ENCODE results near the gene LRP11.

- TF ChIP-seq SPI1 (IDR thresholded peaks at IDR 0.05; ENCODE audit: borderline replicate concordance, low read depth) (no peak), GABPA (IDR thresholded peaks at IDR 0.05; ENCODE audit: low read depth) (no peak), POLR2AphosphoS5 (IDR thresholded peaks at IDR 0.05; ENCODE audit: low read depth) (no peak)
- TF ChIP-seq, protein P1, sequence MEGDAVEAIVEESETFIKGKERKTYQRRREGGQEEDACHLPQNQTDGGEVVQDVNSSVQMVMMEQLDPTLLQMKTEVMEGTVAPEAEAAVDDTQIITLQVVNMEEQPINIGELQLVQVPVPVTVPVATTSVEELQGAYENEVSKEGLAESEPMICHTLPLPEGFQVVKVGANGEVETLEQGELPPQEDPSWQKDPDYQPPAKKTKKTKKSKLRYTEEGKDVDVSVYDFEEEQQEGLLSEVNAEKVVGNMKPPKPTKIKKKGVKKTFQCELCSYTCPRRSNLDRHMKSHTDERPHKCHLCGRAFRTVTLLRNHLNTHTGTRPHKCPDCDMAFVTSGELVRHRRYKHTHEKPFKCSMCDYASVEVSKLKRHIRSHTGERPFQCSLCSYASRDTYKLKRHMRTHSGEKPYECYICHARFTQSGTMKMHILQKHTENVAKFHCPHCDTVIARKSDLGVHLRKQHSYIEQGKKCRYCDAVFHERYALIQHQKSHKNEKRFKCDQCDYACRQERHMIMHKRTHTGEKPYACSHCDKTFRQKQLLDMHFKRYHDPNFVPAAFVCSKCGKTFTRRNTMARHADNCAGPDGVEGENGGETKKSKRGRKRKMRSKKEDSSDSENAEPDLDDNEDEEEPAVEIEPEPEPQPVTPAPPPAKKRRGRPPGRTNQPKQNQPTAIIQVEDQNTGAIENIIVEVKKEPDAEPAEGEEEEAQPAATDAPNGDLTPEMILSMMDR (IDR thresholded peaks at IDR 0.05; ENCODE audit: insufficient read depth, low read length): no peak
- TF ChIP-seq, protein P2, sequence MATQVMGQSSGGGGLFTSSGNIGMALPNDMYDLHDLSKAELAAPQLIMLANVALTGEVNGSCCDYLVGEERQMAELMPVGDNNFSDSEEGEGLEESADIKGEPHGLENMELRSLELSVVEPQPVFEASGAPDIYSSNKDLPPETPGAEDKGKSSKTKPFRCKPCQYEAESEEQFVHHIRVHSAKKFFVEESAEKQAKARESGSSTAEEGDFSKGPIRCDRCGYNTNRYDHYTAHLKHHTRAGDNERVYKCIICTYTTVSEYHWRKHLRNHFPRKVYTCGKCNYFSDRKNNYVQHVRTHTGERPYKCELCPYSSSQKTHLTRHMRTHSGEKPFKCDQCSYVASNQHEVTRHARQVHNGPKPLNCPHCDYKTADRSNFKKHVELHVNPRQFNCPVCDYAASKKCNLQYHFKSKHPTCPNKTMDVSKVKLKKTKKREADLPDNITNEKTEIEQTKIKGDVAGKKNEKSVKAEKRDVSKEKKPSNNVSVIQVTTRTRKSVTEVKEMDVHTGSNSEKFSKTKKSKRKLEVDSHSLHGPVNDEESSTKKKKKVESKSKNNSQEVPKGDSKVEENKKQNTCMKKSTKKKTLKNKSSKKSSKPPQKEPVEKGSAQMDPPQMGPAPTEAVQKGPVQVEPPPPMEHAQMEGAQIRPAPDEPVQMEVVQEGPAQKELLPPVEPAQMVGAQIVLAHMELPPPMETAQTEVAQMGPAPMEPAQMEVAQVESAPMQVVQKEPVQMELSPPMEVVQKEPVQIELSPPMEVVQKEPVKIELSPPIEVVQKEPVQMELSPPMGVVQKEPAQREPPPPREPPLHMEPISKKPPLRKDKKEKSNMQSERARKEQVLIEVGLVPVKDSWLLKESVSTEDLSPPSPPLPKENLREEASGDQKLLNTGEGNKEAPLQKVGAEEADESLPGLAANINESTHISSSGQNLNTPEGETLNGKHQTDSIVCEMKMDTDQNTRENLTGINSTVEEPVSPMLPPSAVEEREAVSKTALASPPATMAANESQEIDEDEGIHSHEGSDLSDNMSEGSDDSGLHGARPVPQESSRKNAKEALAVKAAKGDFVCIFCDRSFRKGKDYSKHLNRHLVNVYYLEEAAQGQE (IDR thresholded peaks at IDR 0.05; ENCODE audit: insufficient replicate concordance, low read depth): no peak
These were observed 3.9 kb upstream of the LRP11 start for GRCh38 chr6:149867876-149868640.

Data from HL-60 (cell line).